K562 (cell line): ENCODE results near the gene ZNF215.

ENCODE experiments used
- EZH2 ChIP-seq: IDR thresholded peaks from 2 replicates; pipeline ENCODE4 v1.6.1; 2012; ENCODE audit warnings: low read depth, mild to moderate bottlenecking, inconsistent platforms, low read length, borderline replicate concordance
- FOXA1 ChIP-seq: fragments of 450-650 bp; IDR thresholded peaks from 2 replicates; pipeline ENCODE4 v1.6.1; 2016; ENCODE audit warnings: mild to moderate bottlenecking, borderline replicate concordance
- POLR2A ChIP-seq: fragments of 450-650 bp; conservative IDR thresholded peaks from 2 replicates; pipeline ENCODE4 v1.6.1; 2016
- TF ChIP-seq, protein P1 (sequence below), 3 experiments: IDR thresholded peaks in 2 of 3; conservative IDR thresholded peaks in 1 of 3; 2 replicates each; pipeline ENCODE4 v1.5.1; 2011 to 2012; ENCODE audit warnings: low read length in 3 of 3, mild to moderate bottlenecking in 3 of 3, control low read depth in 2 of 3, improper control_type of control experiment in 1 of 3, inconsistent platforms in 1 of 3, low read depth in 1 of 3, mixed read lengths in 1 of 3, moderate library complexity in 1 of 3; ENCODE audit not compliant: insufficient read depth in 2 of 3
- TF ChIP-seq, protein P2 (sequence below): sonication (generic); formaldehyde crosslinking; IDR thresholded peaks from 2 replicates; pipeline ENCODE4 v1.8.1; 2022; ENCODE audit warnings: missing genetic modification reagents

DNA sequence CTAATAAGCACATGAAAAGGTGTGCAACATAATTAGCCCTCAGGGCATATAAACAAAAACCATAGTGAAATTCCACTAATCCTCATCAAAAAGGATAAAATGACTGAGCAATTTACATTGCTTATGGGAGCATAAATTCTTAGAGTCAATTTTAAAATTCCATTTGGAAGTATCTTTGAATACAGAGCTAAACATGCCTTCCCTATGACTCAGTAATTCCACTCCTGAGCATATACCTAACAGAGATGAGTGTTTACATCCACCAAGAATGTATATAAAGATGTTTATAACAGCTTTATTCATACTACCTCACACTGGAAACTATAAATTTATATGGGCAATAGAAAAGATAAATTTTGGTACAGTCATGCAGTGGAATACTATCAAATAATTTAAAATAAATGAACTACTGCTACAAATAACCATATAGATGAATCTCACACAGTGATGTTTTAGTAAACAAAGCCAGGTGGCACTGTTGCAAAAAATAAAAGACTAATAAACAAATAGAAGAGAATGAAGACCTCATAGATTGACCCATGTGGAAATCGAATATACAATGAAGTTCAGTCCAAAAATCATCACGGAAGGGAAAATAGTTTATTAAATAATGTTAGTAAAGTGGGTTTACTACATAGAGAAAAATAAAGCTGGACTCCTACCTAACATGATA lies 25.8 kb upstream of the ZNF215 start:
- TF ChIP-seq, protein P1, sequence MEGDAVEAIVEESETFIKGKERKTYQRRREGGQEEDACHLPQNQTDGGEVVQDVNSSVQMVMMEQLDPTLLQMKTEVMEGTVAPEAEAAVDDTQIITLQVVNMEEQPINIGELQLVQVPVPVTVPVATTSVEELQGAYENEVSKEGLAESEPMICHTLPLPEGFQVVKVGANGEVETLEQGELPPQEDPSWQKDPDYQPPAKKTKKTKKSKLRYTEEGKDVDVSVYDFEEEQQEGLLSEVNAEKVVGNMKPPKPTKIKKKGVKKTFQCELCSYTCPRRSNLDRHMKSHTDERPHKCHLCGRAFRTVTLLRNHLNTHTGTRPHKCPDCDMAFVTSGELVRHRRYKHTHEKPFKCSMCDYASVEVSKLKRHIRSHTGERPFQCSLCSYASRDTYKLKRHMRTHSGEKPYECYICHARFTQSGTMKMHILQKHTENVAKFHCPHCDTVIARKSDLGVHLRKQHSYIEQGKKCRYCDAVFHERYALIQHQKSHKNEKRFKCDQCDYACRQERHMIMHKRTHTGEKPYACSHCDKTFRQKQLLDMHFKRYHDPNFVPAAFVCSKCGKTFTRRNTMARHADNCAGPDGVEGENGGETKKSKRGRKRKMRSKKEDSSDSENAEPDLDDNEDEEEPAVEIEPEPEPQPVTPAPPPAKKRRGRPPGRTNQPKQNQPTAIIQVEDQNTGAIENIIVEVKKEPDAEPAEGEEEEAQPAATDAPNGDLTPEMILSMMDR (IDR thresholded peaks at IDR 0.05 in 2 of 3, conservative IDR thresholded peaks at IDR 0.05 in 1 of 3; ENCODE audit: insufficient read depth in 2 of 3, low read depth in 1 of 3, low read length in 3 of 3) = peak in 1 of 3 experiments; percentile 43; a peak in 2 of 6 replicates
- TF ChIP-seq EZH2 = no peak
- TF ChIP-seq, protein P2, sequence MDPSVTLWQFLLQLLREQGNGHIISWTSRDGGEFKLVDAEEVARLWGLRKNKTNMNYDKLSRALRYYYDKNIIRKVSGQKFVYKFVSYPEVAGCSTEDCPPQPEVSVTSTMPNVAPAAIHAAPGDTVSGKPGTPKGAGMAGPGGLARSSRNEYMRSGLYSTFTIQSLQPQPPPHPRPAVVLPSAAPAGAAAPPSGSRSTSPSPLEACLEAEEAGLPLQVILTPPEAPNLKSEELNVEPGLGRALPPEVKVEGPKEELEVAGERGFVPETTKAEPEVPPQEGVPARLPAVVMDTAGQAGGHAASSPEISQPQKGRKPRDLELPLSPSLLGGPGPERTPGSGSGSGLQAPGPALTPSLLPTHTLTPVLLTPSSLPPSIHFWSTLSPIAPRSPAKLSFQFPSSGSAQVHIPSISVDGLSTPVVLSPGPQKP (CRISPR knock-in tag) = no peak
- TF ChIP-seq FOXA1 = no peak
- TF ChIP-seq POLR2A = no peak
